ENCODE measurements around the gene TMEM238.

- TF ChIP-seq POLR2AphosphoS5 (IDR thresholded peaks at IDR 0.05; ENCODE audit: borderline replicate concordance, low read depth, low read length), result no peak
- no peak for TF ChIP-seq EZH2 (IDR thresholded peaks at IDR 0.05)
Measured at GRCh38 chr19:55372316-55373081, 11.6 kb downstream of the TMEM238 start.
